CD4-positive, alpha-beta T cell treated with Interleukin-17A for 1 hour (primary cell): ENCODE data around the gene CFAP99.

Experiments
- DNase-seq: peaks from one replicate; pipeline ENCODE4 v3.0.0-alpha.2; 2020

CFAP99 gene

GRCh38 chr4:2478229-2478628 is 59.5 kb downstream of the CFAP99 start:
- no peak for DNase-seq

- DNase-seq: no peak
These were observed 61.9 kb downstream of the CFAP99 start for GRCh38 chr4:2480649-2481048.

- DNase-seq: no peak
These were observed 63.4 kb downstream of the CFAP99 start for GRCh38 chr4:2482192-2482591.

GRCh38 chr4:2482693-2483092 is 63.9 kb downstream of the CFAP99 start:
- peak; percentile 25 for DNase-seq

- no peak for DNase-seq
These were observed 64.5 kb downstream of the CFAP99 start for GRCh38 chr4:2483237-2483636.

GRCh38 chr4:2484185-2484584 is 65.4 kb downstream of the CFAP99 start:
- no peak for DNase-seq

- peak; percentile 71 for DNase-seq
These were observed 66.2 kb downstream of the CFAP99 start for GRCh38 chr4:2484993-2485392.

GRCh38 chr4:2485956-2486355 is 67.2 kb downstream of the CFAP99 start:
- DNase-seq: no peak

GRCh38 chr4:2486981-2487380 is 68.2 kb downstream of the CFAP99 start:
- no peak for DNase-seq

GRCh38 chr4:2487632-2488031 is 68.9 kb downstream of the CFAP99 start:
- DNase-seq: peak; percentile 19

- no peak for DNase-seq
These were observed 70.5 kb downstream of the CFAP99 start for GRCh38 chr4:2489081-2489805.

GRCh38 chr4:2489841-2490552 is 71.2 kb downstream of the CFAP99 start:
- DNase-seq: no peak

- DNase-seq: no peak
These were observed 74.2 kb downstream of the CFAP99 start for GRCh38 chr4:2492970-2493369.

GRCh38 chr4:2494992-2495391 is 76.2 kb downstream of the CFAP99 start:
- no peak for DNase-seq

- DNase-seq: no peak
These were observed 78.6 kb downstream of the CFAP99 start for GRCh38 chr4:2497324-2497723.

- DNase-seq: peak; percentile 17
These were observed 79.2 kb downstream of the CFAP99 start for GRCh38 chr4:2497931-2498330.

- DNase-seq: no peak
These were observed 81.8 kb downstream of the CFAP99 start for GRCh38 chr4:2500547-2500946.

- DNase-seq: no peak
These were observed 82.4 kb downstream of the CFAP99 start for GRCh38 chr4:2501034-2501594.

- DNase-seq: no peak
These were observed 85.1 kb downstream of the CFAP99 start for GRCh38 chr4:2503809-2504208.

- DNase-seq: no peak
These were observed 88.5 kb downstream of the CFAP99 start for GRCh38 chr4:2507259-2507658.

GRCh38 chr4:2507855-2508254 is 89.1 kb downstream of the CFAP99 start:
- DNase-seq: no peak

- no peak for DNase-seq
These were observed 91.8 kb downstream of the CFAP99 start for GRCh38 chr4:2510351-2511259.

GRCh38 chr4:2511645-2512131 is 92.9 kb downstream of the CFAP99 start:
- peak; percentile 18 for DNase-seq
